GM12891 (cell line): Measurements from ENCODE around the gene PRKCE.

ENCODE experiments used
- DNase-seq: peaks from one replicate; pipeline ENCODE4 v3.0.0; 2011; ENCODE audit warnings: low spot score; ENCODE audit not compliant: insufficient read length
- FAIRE-seq: peaks from 2 replicates; lab custom pipeline; 2011; peaks lifted over from hg19 to GRCh38; lab: Jason Lieb, UNC
- PAX5 ChIP-seq: IDR thresholded peaks from 2 replicates; pipeline ENCODE4 v1.6.1; 2011; ENCODE audit warnings: low read length, moderate library complexity, mild to moderate bottlenecking; ENCODE audit not compliant: insufficient read depth, severe bottlenecking
- POLR2A ChIP-seq: IDR thresholded peaks from 2 replicates; pipeline ENCODE4 v1.6.1; 2011; ENCODE audit warnings: low read depth, low read length, control low read depth
- POLR2AphosphoS5 ChIP-seq: IDR thresholded peaks from 2 replicates; pipeline ENCODE4 v1.6.1; 2011; ENCODE audit warnings: low read depth, low read length, control low read depth
- POU2F2 ChIP-seq: IDR thresholded peaks from 2 replicates; pipeline ENCODE4 v1.6.1; 2011; ENCODE audit warnings: low read depth, mild to moderate bottlenecking, control low read depth, low read length, moderate library complexity
- SPI1 ChIP-seq: IDR thresholded peaks from 2 replicates; pipeline ENCODE4 v1.6.1; 2011; ENCODE audit warnings: low read depth, low read length, control low read depth
- TAF1 ChIP-seq: IDR thresholded peaks from 2 replicates; pipeline ENCODE4 v1.6.1; 2011; ENCODE audit warnings: low read depth, low read length, control low read depth

Gene PRKCE

DNA sequence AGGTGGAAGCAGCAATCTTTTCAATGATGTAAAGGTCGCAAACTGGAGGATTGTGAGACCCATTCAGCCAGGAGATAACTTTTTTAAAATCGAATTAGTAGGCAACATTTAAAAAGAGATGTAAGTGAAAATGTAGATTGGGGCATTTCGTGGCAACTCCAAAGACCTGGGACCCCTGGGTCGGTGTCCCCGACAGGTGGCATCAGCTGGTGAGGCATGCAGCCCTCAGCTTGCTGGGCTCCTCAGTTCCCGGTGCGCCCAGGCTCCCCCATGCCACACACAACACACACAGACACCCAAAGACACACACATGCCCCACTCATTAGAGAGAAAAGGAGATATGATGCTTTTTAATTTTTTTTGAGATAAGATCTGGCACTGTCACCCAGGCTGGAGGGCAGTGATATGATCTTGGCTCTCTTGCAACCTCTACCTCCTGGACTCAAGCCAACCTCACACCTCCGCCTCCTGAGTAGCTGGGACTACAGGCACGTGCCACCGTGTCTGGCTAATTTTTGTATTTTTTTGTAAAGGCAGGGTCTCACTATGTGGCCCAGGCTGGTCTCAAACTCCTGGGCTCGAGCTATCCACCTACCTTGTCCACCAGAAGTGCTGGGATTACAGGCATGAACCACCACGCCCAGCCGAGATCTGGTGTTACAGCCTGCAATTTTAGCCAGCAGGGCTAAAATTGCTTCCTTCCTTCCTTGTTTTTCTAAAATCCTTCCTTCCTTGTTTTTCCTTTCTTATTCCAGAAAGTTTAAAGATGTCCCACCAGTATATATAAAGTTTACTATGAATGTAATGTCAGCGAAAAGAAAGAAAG lies 523.1 kb downstream of the PRKCE start:
- FAIRE-seq (no peak), DNase-seq (no peak)
- TF ChIP-seq SPI1 (no peak), POU2F2 (no peak), TAF1 (no peak), PAX5 (no peak), POLR2A (no peak), POLR2AphosphoS5 (no peak)

GRCh38 chr2:46175419-46175818 lies 523.9 kb downstream of the PRKCE start:
- FAIRE-seq: no peak
- TF ChIP-seq POU2F2: no peak
- no peak for TF ChIP-seq POLR2A
- no peak for TF ChIP-seq PAX5
- no peak for TF ChIP-seq SPI1
- TF ChIP-seq TAF1: no peak
- no peak for TF ChIP-seq POLR2AphosphoS5
- no peak for DNase-seq

DNA sequence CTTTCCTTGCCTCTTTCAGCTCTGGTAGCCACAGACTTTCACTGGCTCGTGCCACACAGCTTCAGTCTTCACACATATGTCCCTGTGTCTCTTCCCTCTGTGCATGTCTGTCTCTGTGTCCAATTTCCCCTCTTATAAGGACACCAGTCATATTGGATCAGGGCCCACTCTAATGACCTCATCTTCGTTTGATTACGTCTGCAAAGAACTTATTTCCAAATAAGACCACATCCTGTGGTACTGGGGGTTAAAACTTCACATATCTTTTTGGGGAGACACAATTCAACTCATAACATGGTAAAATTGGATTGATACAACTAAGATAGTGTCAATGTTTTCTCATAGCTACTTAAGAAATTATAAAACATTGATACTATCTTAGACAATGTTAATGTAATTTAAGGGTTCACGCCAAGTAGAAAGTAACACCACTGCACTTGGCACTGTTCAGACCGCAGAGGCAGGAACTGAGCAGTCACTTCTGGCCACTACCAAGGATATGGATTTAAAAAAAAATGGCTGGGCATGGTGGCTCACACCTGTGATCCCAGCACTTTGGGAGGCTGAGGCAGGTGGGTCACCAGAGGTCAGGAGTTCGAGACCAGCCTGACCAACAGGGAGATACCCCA lies 526.1 kb downstream of the PRKCE start:
- DNase-seq (no peak), FAIRE-seq (no peak)
- TF ChIP-seq SPI1: no peak
- TF ChIP-seq PAX5: no peak
- no peak for TF ChIP-seq POU2F2
- no peak for TF ChIP-seq TAF1
- no peak for TF ChIP-seq POLR2AphosphoS5
- no peak for TF ChIP-seq POLR2A

GRCh38 chr2:46179037-46179621 lies 527.7 kb downstream of the PRKCE start:
- TF ChIP-seq POLR2A: no peak
- no peak for TF ChIP-seq TAF1
- TF ChIP-seq POLR2AphosphoS5: no peak
- no peak for TF ChIP-seq SPI1
- no peak for TF ChIP-seq PAX5
- no peak for TF ChIP-seq POU2F2
- FAIRE-seq (no peak), DNase-seq (no peak)

DNA sequence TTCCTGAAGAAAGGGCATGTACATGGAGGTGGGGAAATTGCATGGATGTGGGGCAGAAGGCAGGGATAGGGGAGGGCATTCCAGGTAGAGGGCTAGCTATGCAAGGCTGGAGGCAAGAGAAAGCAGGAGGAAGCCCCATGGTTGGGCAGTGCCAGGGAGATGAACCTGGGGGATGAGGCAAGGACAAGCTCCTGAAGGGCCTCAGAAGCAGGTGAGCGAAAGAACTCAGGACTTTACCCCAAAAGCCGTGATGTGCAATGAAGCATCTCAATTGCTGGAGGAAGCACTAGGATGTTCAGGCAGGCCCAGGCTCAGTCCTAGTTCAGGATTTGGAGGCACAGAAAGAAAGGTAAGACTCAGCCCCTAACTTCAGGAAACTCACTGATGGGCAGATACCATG lies 528.7 kb downstream of the PRKCE start:
- no peak for FAIRE-seq
- DNase-seq: no peak
- TF ChIP-seq POU2F2 (no peak), TAF1 (no peak), SPI1 (no peak), POLR2AphosphoS5 (no peak), PAX5 (no peak)

DNA sequence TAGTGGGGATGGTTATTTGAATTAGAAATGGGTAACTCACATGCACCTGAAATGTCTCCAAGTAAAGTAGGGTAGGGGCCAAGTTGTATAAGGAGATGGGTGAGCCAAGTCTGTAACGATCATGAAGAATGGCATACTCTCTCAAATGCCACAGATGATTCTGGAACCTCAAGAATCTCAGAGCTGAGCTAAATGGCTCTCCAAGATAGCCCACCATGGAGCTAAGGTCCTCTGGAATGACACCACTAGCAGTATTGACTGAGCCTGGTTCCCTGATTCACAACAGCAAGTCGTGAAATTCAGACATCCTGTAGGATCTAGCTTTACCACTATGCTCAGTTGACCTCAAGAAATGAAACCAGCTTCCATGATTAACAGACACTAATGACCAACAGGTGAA lies 529.8 kb downstream of the PRKCE start:
- DNase-seq (no peak), FAIRE-seq (no peak)
- TF ChIP-seq TAF1 (no peak), POU2F2 (no peak), POLR2AphosphoS5 (no peak), PAX5 (no peak), POLR2A (no peak), SPI1 (no peak)

DNA sequence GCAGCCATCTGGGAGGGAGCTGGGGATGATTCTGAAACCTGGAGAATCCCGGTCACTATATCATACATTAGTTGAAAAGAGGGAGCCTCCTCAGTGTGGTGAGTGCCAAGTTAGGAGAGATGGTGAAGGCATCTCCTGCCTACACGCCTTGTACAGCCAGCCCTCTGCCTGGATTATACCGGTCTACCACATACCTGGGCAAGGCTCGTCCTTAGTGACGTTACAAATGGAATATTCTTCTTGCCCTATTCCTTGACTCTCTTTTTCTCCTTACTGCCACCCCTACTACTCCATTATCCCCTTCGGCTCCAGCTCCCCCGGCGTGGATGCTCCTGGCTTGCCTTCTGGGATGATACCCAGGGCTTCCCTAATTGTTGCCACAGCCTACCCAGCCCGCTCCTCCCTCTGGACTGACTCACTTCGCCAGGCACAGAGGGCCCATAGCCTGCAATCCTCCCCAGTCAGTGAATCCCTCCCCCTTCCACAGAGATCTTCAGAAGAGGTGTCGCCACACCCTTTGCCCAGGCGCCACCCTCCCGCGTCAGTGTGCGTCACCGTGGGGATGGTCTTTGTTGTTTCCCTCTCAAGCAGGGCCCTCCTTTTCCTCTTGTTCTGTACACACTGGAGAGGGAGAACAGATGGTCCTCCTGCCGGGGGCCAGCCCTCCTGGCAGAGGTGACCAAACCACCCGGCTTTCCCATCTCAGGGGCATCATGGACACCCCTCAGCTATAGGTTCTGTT lies 530.5 kb downstream of the PRKCE start:
- FAIRE-seq (no peak), DNase-seq (no peak)
- no peak for TF ChIP-seq POLR2A
- TF ChIP-seq POLR2AphosphoS5: no peak
- no peak for TF ChIP-seq POU2F2
- TF ChIP-seq SPI1: no peak
- TF ChIP-seq PAX5: no peak
- no peak for TF ChIP-seq TAF1

DNA sequence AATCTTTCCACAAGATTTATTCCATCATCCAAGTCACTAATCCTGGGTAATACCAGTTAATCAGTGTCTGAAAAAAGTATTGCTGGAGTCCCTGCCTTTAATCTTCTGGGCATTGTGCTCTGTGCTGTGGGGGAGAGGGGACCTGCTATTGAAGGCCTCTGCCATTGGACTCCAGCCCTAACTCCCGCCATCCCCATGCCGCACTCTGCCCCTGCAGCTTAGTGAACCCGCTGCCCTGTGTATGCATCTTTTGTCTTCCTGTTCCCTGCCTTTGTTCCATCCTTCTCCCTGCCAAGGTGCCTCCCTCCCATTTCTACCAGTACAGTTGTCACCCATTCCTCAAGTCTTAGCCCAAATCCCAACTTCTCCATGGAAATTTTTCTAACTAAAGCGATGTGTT lies 532.0 kb downstream of the PRKCE start:
- DNase-seq (no peak), FAIRE-seq (no peak)
- TF ChIP-seq POU2F2 (no peak), POLR2A (no peak), SPI1 (no peak), POLR2AphosphoS5 (no peak), PAX5 (no peak), TAF1 (no peak)

DNA sequence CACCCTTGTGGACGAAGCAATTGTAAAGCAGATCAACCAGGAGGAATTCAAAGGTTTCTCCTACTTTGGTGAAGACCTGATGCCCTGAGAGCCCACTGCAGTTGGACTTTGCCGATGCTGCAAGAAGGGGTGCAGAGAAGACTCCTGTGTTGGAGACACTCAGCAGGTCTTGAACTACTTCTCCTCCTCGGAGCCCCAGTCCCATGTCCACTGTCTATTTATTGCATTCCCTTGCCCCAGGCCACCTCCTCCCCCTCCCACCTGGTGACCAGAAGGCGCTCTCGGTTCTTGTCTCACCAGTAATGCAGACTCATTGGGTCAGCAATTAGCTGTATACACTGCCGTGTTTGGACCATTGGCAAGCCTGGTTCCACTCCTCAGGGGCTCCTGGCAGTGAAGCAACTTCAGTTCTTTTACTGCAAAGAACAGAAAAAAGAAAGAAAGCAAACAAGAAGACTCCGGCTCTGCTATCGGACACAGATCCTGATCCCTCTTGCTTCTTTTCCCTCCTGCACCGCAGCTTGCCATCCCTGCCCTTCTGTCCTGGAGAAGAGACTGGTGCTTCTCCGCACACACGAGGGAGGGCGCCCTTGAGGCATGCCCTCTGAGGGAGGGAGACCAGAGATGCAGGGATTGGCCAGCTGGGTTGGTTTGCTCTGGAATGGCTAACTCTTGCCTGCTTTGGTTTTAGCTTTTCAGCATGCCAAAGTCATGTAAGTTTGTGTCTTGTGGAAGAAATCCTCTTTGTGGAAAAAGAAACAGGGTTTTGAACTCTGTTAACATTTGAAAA lies 533.5 kb downstream of the PRKCE start:
- TF ChIP-seq POU2F2 (no peak), PAX5 (no peak), POLR2AphosphoS5 (no peak), SPI1 (no peak), POLR2A (no peak), TAF1 (no peak)
- FAIRE-seq (no peak), DNase-seq (no peak)

GRCh38 chr2:46187112-46187618 lies 535.7 kb downstream of the PRKCE start:
- peak; percentile 76 for FAIRE-seq

More at GRCh38 chr2:46187112-46187618, 535.7 kb downstream of the PRKCE start:
- DNase-seq: peak; percentile 50
- no peak for TF ChIP-seq PAX5
- TF ChIP-seq POU2F2: no peak
- no peak for TF ChIP-seq POLR2A
- TF ChIP-seq POLR2AphosphoS5: no peak
- TF ChIP-seq SPI1: no peak
- TF ChIP-seq TAF1: no peak
